ENCODE measurements around the gene SPACA7.

DNA sequence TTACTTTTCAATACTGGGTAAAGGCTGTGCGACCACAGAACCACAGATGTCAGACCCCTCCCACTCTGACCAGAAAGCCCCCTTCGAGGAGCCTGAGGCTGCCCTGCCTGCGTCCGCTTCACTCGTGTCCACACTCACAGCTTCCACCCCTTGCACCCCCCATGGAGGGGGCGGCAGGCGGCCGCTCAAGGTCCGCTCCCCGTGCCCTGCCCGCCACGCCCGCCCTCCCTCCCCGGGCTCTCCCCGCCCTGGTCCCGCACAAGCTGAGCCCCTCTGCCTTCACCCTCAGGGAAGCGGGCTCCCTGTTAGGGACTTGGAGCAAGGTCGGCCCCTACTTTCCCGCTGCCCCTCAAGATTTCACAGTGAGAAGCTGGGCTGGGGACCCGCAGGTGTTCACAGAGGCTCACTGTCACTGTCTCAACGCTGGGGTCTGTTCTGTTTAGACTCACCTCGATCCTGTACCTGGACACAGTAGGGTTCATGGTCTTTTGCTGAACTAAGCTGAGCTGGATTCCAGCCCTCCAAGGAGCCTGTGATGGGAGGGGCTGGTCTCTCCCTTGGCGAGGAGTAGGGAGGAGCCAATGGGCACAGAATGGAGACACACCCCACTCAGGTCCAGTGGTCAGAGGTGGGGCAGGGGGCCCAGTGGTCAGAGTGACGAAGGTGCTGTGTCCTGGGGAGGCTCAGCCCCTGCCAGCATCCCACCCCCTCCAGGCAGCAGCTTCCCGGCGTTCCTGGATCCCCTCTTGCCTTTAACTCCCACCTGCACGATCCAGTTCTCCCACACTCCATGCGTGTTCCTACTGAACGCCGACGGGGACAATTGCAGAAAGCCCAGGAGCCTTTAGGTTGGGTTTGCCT is 69.5 kb downstream of the SPACA7 start:
- no peak for TF ChIP-seq CTCF (IDR thresholded peaks at IDR 0.05)
- TF ChIP-seq POLR2A (IDR thresholded peaks at IDR 0.05): no peak
- TF ChIP-seq POLR2AphosphoS5 (IDR thresholded peaks at IDR 0.05): no peak
